ENCODE measurements around the gene DDRGK1. TPM values are rescaled to one million over a fixed set of nuclear protein-coding genes. Genes with fewer than 3 reads are reported as not detected.
"Not testable (repeated sequence)": the region's sequence is repeated elsewhere in the genome, so short reads cannot be mapped to it uniquely, and the experiment has no call there.

The DDRGK1 gene
- total RNA-seq, 1 donor = 26.8 TPM

GRCh38 chr20:3222635-3223600 is 18.4 kb upstream of the DDRGK1 start:
- DNase-seq (ENCODE audit: insufficient read length, low spot score, missing footprints) = peak; percentile 58
- no peaks in the 10 kb centered on the region for H3K79me2 ChIP-seq (ENCODE audit: insufficient read depth, low read length)
- no peak overlapping the region for H2AFZ ChIP-seq (ENCODE audit: low read length)
- no peak for TF ChIP-seq CTCF (IDR thresholded peaks at IDR 0.05; ENCODE audit: extremely low read depth, low read depth, low read length)
- H3K4me1 ChIP-seq (ENCODE audit: insufficient read depth, low read length) = no peaks in the 10 kb centered on the region
- peaks cover 40% of the 10 kb centered on the region for H3K36me3 ChIP-seq (ENCODE audit: insufficient read depth, low read length)
- no peaks in the 10 kb centered on the region for H3K27me3 ChIP-seq (ENCODE audit: insufficient read depth, low read length)
- H3K4me3 ChIP-seq (ENCODE audit: insufficient read depth, low read length) = no peak overlapping the region
- H4K20me1 ChIP-seq (ENCODE audit: insufficient read depth, low read length) = no peaks in the 10 kb centered on the region
- H3K9me3 ChIP-seq (ENCODE audit: low read depth, low read length) = no peaks in the 10 kb centered on the region
- H3K4me2 ChIP-seq (ENCODE audit: insufficient read depth, low read length) = no peak overlapping the region
- no peak overlapping the region for H3K27ac ChIP-seq (ENCODE audit: low read depth, low read length)

DNA sequence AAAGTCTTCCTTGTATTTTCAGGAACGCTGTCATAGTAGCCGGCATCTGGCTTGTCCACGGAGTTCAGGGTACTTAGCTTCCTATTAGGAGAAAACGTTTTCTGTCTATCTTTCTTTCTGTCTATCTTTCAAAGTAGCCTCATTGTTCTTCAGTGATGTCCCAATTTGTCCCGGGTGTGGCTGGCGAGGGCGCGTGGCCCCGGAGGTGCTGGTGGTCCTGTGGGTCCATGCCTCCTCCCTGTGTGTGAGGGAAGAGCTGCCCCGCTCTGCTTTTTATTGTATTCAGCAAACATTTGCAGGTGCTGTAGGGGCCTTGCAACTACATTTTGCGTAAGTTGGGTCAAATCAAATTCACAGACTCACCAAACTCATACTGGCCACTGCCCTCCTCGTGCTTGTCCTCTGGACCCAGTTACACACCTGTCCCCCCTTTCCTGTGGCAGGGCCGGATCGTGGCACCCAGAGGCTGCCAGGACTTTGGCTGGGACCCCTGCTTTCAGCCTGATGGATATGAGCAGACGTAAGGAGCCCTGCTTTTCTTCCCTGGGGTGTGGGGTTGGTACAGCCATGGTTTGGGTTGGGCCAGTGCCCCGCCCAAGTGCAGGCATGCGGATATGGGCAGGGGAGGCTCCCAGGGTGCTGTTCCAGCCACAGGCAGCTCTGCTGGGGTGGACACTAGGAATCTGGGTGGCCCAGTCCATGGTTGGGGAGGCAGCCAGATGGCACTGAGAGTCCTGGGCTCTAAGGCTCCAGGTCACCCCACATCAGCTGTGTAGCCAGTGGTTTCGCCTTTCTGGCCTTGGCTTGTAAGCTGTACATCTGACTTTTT is 17.1 kb upstream of the DDRGK1 start:
- Histone ChIP-seq H3K27ac (ENCODE audit: low read depth, low read length) (no peak overlapping the region), H3K36me3 (ENCODE audit: insufficient read depth, low read length) (peaks cover 49% of the 10 kb centered on the region), H3K4me3 (ENCODE audit: insufficient read depth, low read length) (no peak overlapping the region), H3K79me2 (ENCODE audit: insufficient read depth, low read length) (no peaks in the 10 kb centered on the region), H3K4me2 (ENCODE audit: insufficient read depth, low read length) (no peak overlapping the region), H2AFZ (ENCODE audit: low read length) (no peak overlapping the region), H4K20me1 (ENCODE audit: insufficient read depth, low read length) (no peaks in the 10 kb centered on the region), H3K4me1 (ENCODE audit: insufficient read depth, low read length) (no peaks in the 10 kb centered on the region), H3K9me3 (ENCODE audit: low read depth, low read length) (no peaks in the 10 kb centered on the region), H3K27me3 (ENCODE audit: insufficient read depth, low read length) (no peaks in the 10 kb centered on the region)
- no peak for TF ChIP-seq CTCF (IDR thresholded peaks at IDR 0.05; ENCODE audit: extremely low read depth, low read depth, low read length)
- peak; percentile 44 for DNase-seq (ENCODE audit: insufficient read length, low spot score, missing footprints)

GRCh38 chr20:3218307-3218988 is 14.0 kb upstream of the DDRGK1 start:
- H4K20me1 ChIP-seq (ENCODE audit: insufficient read depth, low read length) = no peaks in the 10 kb centered on the region
- H3K4me2 ChIP-seq (ENCODE audit: insufficient read depth, low read length) = no peak overlapping the region
- no peak overlapping the region for H3K27ac ChIP-seq (ENCODE audit: low read depth, low read length)
- no peaks in the 10 kb centered on the region for H3K4me1 ChIP-seq (ENCODE audit: insufficient read depth, low read length)
- peaks cover 66% of the 10 kb centered on the region for H3K36me3 ChIP-seq (ENCODE audit: insufficient read depth, low read length)
- H2AFZ ChIP-seq (ENCODE audit: low read length) = no peak overlapping the region
- no peak overlapping the region for H3K4me3 ChIP-seq (ENCODE audit: insufficient read depth, low read length)
- no peaks in the 10 kb centered on the region for H3K9me3 ChIP-seq (ENCODE audit: low read depth, low read length)
- peak; percentile 70 for TF ChIP-seq CTCF (IDR thresholded peaks at IDR 0.05; ENCODE audit: extremely low read depth, low read depth, low read length)
- DNase-seq (ENCODE audit: insufficient read length, low spot score, missing footprints) = peak; percentile 98
- peaks cover 6% of the 10 kb centered on the region for H3K79me2 ChIP-seq (ENCODE audit: insufficient read depth, low read length)
- H3K27me3 ChIP-seq (ENCODE audit: insufficient read depth, low read length) = no peaks in the 10 kb centered on the region

DNA sequence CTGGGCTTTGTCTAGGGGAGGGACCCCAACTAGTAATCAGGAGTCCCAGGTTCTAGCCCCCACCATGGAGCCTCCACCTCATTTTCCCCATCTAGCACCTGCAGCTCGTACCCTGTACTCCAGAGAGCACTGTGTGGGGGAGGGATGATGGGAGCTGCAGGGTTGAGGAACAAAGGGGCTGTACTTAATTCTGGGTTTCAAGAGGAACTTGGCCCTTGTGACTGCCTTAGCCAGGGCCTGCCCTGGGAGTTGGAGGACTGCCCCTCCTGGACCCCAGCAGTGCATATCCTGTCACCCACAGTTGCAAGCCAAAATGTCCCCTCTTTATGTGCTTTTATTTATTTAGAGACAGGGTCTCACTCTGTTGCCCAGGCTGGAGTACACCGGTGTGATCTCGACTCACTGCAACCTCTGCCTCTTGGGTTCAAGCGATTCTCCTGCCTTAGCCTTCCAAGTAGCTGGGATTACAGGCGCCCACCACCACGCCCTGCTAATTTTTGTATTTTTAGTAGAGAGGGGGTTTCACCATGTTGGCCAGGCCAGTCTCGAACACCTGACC is 11.0 kb upstream of the DDRGK1 start:
- not testable (repeated sequence) for H3K4me3 ChIP-seq (ENCODE audit: insufficient read depth, low read length); H3K4me1 ChIP-seq (ENCODE audit: insufficient read depth, low read length); H3K27ac ChIP-seq (ENCODE audit: low read depth, low read length); H3K9me3 ChIP-seq (ENCODE audit: low read depth, low read length); H3K27me3 ChIP-seq (ENCODE audit: insufficient read depth, low read length); DNase-seq (ENCODE audit: insufficient read length, low spot score, missing footprints); H3K4me2 ChIP-seq (ENCODE audit: insufficient read depth, low read length); H4K20me1 ChIP-seq (ENCODE audit: insufficient read depth, low read length); H2AFZ ChIP-seq (ENCODE audit: low read length)
- Histone ChIP-seq H3K79me2 (ENCODE audit: insufficient read depth, low read length) (peaks cover 34% of the 10 kb centered on the region), H3K36me3 (ENCODE audit: insufficient read depth, low read length) (peaks cover 45% of the 10 kb centered on the region)
